DOHH2 (cell line): ENCODE data around the gene EMC8.

Experiments used
- CTCF ChIP-seq: fragments of 200-600 bp; sonication (generic); IDR thresholded peaks from one replicate; pipeline ENCODE4 v1.5.1; 2014; ENCODE audit warnings: antibody characterized with exemption, mild to moderate bottlenecking, low read depth, low read length; ENCODE audit not compliant: poor library complexity, severe bottlenecking
- EZH2phosphoT487 ChIP-seq: fragments of 200-600 bp; sonication (generic); IDR thresholded peaks from 2 replicates; pipeline ENCODE4 v1.6.1; 2017; ENCODE audit warnings: borderline replicate concordance, mild to moderate bottlenecking, antibody characterized with exemption, low read length, moderate library complexity, mixed read lengths

GRCh38 chr16:85789773-85790172, 9.6 kb downstream of the EMC8 start:
- no peak for TF ChIP-seq CTCF
- TF ChIP-seq EZH2phosphoT487, result no peak
